Nephron progenitor cell (in vitro differentiated cells): ENCODE measurements around the gene LTBP1.

ENCODE experiments used
- DNase-seq: peaks from one replicate; pipeline ENCODE4 v3.0.0; 2021
- H3K27ac Mint-ChIP-seq: 2 replicates; pipeline ENCODE4 v1.8.0; 2021; ENCODE audit warnings: mild to moderate bottlenecking, moderate library complexity, mixed read lengths
- H3K27me3 Mint-ChIP-seq: 2 replicates; pipeline ENCODE4 v1.8.0; 2021; ENCODE audit warnings: mild to moderate bottlenecking, low read depth, mixed read lengths; ENCODE audit not compliant: poor library complexity
- H3K36me3 Mint-ChIP-seq: 2 replicates; pipeline ENCODE4 v1.8.0; 2021; ENCODE audit warnings: low read depth, mixed read lengths
- H3K4me1 Mint-ChIP-seq: 2 replicates; pipeline ENCODE4 v1.8.0; 2021; ENCODE audit warnings: mixed read lengths
- H3K4me3 Mint-ChIP-seq: 2 replicates; pipeline ENCODE4 v1.8.0; 2021; ENCODE audit warnings: mild to moderate bottlenecking, moderate library complexity, mixed read lengths
- H3K9me3 Mint-ChIP-seq: 2 replicates; pipeline ENCODE4 v1.8.0; 2021; ENCODE audit warnings: mild to moderate bottlenecking, moderate library complexity, mixed read lengths
- TF ChIP-seq, protein P1 (sequence below): fragments of 200-600 bp; sonication (generic); IDR thresholded peaks from 2 replicates; pipeline ENCODE4 v1.5.0; 2021; ENCODE audit warnings: antibody characterized with exemption

LTBP1 gene

DNA sequence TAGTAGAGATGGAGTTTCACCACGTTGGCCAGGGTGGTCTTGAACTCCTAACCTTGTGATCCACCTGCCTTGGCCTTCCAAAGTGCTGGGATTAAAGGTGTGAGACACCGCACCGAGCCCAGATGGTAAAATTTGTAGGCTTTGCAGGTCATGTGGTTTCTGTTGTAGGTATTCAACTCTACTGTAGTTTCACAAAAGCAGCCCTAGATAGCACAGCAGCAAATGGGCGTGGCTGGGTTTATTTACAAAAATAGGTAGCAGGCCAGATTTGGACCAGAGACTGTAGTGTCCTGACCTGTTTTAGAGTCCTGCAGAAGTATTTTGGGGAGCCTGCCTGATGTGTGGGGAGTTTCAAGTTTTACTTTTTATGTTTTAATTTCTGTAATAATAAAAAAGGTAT lies 445.6 kb downstream of the LTBP1 start:
- H3K4me1 Mint-ChIP-seq: peaks cover 8% of the 10 kb centered on the region
- TF ChIP-seq, protein P1, sequence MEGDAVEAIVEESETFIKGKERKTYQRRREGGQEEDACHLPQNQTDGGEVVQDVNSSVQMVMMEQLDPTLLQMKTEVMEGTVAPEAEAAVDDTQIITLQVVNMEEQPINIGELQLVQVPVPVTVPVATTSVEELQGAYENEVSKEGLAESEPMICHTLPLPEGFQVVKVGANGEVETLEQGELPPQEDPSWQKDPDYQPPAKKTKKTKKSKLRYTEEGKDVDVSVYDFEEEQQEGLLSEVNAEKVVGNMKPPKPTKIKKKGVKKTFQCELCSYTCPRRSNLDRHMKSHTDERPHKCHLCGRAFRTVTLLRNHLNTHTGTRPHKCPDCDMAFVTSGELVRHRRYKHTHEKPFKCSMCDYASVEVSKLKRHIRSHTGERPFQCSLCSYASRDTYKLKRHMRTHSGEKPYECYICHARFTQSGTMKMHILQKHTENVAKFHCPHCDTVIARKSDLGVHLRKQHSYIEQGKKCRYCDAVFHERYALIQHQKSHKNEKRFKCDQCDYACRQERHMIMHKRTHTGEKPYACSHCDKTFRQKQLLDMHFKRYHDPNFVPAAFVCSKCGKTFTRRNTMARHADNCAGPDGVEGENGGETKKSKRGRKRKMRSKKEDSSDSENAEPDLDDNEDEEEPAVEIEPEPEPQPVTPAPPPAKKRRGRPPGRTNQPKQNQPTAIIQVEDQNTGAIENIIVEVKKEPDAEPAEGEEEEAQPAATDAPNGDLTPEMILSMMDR: no peak
- H3K4me3 Mint-ChIP-seq: no peak overlapping the region
- no peak overlapping the region for H3K27ac Mint-ChIP-seq
- DNase-seq: no peak
- peaks cover 3% of the 10 kb centered on the region for H3K27me3 Mint-ChIP-seq
- peaks cover 23% of the 10 kb centered on the region for H3K9me3 Mint-ChIP-seq
- peaks cover 63% of the 10 kb centered on the region for H3K36me3 Mint-ChIP-seq

GRCh38 chr2:33395034-33395433 lies 448.3 kb downstream of the LTBP1 start:
- no peak for DNase-seq
- TF ChIP-seq, protein P1: no peak
- Mint-ChIP-seq H3K4me1 (peaks cover 8% of the 10 kb centered on the region), H3K27me3 (peaks cover 3% of the 10 kb centered on the region), H3K4me3 (no peak overlapping the region), H3K9me3 (peaks cover 33% of the 10 kb centered on the region), H3K27ac (no peak overlapping the region), H3K36me3 (peaks cover 63% of the 10 kb centered on the region)

DNA sequence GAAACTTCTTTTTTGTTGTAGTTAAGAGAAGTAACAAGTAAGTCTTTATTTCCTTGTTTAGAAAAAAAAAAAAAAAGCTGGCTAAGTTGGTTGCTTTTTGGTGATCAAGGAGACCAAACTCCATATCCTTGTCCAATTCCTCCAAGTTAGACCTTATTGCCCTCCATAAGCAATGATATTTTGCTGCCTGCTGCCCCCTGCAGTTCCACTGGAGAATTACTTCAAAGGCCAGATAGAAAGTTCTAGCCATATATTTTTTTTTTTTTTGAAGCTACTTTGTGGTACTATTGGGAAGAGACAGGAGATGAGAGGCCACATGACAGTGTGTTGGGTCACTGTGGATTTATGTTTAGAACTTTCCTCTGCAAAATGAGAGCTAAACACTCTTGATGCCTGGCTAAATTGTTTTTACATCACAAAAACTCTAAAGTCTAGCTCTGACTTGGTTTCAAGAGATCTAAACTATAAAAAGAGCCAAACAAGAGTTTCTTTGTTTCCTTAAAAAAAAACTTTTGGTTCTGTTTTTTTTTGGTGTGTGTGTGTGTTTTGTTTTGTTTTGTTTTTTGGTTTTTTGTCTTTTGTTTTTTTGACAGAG lies 449.0 kb downstream of the LTBP1 start:
- DNase-seq: peak; percentile 42
- Mint-ChIP-seq H3K4me3 (no peak overlapping the region), H3K27ac (no peak overlapping the region)

GRCh38 chr2:33404321-33404720 lies 457.6 kb downstream of the LTBP1 start:
- no peaks in the 10 kb centered on the region for H3K4me1 Mint-ChIP-seq
- H3K27me3 Mint-ChIP-seq: no peaks in the 10 kb centered on the region

More for the DNA sequence above, 449.0 kb downstream of the LTBP1 start:
- peaks cover 7% of the 10 kb centered on the region for H3K4me1 Mint-ChIP-seq
- peaks cover 61% of the 10 kb centered on the region for H3K36me3 Mint-ChIP-seq
- peaks cover 3% of the 10 kb centered on the region for H3K27me3 Mint-ChIP-seq
- TF ChIP-seq, protein P1: peak; percentile 48
- H3K9me3 Mint-ChIP-seq: peaks cover 33% of the 10 kb centered on the region

DNA sequence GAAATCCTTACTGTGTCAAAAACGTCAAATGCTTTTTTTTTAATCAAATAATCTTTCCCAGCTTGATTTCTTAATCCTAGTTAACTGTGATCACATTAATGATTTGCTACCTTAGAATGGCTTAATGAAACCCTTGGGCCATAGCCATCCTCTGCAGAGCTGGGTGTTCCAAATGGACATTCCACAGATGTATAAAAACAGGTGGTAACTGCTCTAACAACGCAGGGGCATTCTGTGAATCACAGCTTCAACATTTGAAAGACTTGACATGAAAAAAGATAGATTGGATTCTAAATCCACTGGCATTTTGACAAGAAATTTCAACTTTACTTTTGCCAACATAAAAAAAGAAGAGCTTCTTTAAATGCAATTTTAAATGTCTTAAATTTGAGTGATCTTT lies 459.9 kb downstream of the LTBP1 start:
- Mint-ChIP-seq H3K27ac (no peak overlapping the region), H3K36me3 (peaks cover 14% of the 10 kb centered on the region)

More at GRCh38 chr2:33404321-33404720, 457.6 kb downstream of the LTBP1 start:
- DNase-seq: no peak
- no peak overlapping the region for H3K4me3 Mint-ChIP-seq
- H3K27ac Mint-ChIP-seq: no peak overlapping the region
- H3K9me3 Mint-ChIP-seq: peaks cover 24% of the 10 kb centered on the region
- H3K36me3 Mint-ChIP-seq: peaks cover 17% of the 10 kb centered on the region
- TF ChIP-seq, protein P1: no peak

DNA sequence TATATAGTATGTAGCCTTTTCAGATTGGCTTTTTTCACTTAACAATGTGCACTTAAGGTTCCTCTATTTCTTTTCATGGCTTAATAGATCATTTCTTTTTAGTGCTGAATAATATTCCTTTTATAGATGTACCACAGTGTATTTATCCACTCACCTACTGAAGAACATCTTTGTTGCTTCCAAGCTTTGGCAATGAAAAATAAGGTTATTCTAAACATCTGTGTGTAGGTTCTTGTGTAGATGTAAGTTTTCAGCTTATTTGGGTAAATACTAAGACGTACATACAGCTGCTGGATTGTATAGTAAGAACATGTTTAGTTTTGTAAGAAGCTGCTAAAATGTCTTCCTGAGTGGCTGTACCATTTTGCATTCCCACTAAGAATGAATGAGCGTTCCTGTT lies 461.4 kb downstream of the LTBP1 start:
- H3K4me3 Mint-ChIP-seq: no peak overlapping the region

More for the DNA sequence above, 459.9 kb downstream of the LTBP1 start:
- Mint-ChIP-seq H3K9me3 (peaks cover 24% of the 10 kb centered on the region), H3K4me3 (no peak overlapping the region), H3K4me1 (peaks cover under 1% of the 10 kb centered on the region), H3K27me3 (no peaks in the 10 kb centered on the region)
- no peak for DNase-seq
- TF ChIP-seq, protein P1: no peak

More for the DNA sequence above, 461.4 kb downstream of the LTBP1 start:
- peaks cover 24% of the 10 kb centered on the region for H3K9me3 Mint-ChIP-seq
- TF ChIP-seq, protein P1: no peak
- H3K36me3 Mint-ChIP-seq: peaks cover 14% of the 10 kb centered on the region
- DNase-seq: no peak
- peaks cover 8% of the 10 kb centered on the region for H3K4me1 Mint-ChIP-seq
- no peaks in the 10 kb centered on the region for H3K27me3 Mint-ChIP-seq
- no peak overlapping the region for H3K27ac Mint-ChIP-seq
